Left ventricle myocardium superior (tissue), 1 donor: ENCODE measurements around the gene MACROH2A2. TPM values are rescaled to one million over a fixed set of nuclear protein-coding genes. Genes with fewer than 3 reads are reported as not detected.
"Not testable (repeated sequence)": the region's sequence is repeated elsewhere in the genome, so short reads cannot be mapped to it uniquely, and the experiment has no call there.

Source experiments
- ATAC-seq: fragments of 200-7000 bp; cut with Tn5 transposase; one replicate; pipeline ENCODE4 v1.9.1; 2020; ENCODE audit warnings: mild to moderate bottlenecking, moderate library complexity
- DNase-seq: peaks from one replicate; pipeline ENCODE4 v3.0.0-alpha.2; 2020
- intact Hi-C: fragments of 100-400 bp; cut with micrococcal nuclease; formaldehyde crosslinking; loops from one replicate; pipeline ENCODE4 v1.11.0; 2022
- long read RNA-seq: library from polyadenylated mRNA; unstranded; transcript quantifications from one replicate; pipeline ENCODE4 v2.0.0, GENCODE V29; 2021
- total RNA-seq: library from RNA; stranded (reverse); fragmentation: NEBNext Ultra II Directional; extraction: Animal tissue kit (Norgen Biotek cat#: 25700); gene quantifications from one replicate; pipeline ENCODE4 v1.2.1, GENCODE V29; 2021
- donor health status: DM: no; HTN: yes; CAD: no; lungs with severe emphysema.

The MACROH2A2 gene
- total RNA-seq: 15.2 TPM
- long read RNA-seq, transcript H2AFY2-201 (9 exons, 1,980 nt): major isoform, 33 of 38 reads
- long read RNA-seq, partial matches to known transcripts: 3 of 38 reads
- long read RNA-seq, other reads (novel, unspliced or antisense): 2 of 38 reads

- ATAC-seq (peak; percentile 96), DNase-seq (peak; percentile 71)
- intact Hi-C loops: no loop called here
Measured at GRCh38 chr10:70052462-70053217, at the start of gene MACROH2A2. TSS of gene MACROH2A2 (plus strand) at chr10:70052846. CDS start at chr10:70075659, 22,813 bp downstream.

GRCh38 chr10:70007116-70007820, 45.4 kb upstream of the MACROH2A2 start:
- no peak for ATAC-seq
- intact Hi-C loops: no loop called here

DNA sequence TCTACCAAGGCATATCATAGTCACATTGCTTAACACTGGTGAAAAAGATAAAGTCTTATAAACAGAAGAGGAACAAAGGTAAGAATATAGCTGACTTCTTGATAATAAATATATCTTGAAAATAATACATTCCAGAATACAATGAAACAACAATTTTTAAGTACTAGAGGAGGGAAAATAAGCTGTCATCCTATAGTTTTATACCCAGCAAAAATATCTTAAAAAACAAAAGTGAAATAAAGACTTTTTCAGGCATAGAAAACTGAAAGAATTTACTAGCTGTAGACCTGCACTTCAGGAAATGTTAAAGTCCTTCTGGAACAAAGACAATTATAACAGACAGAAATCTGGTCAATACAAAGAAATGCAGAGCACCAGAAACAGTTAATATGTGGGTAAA, 21.4 kb upstream of the MACROH2A2 start:
- ATAC-seq (no peak), DNase-seq (no peak)
- intact Hi-C loops: no loop called here

More at GRCh38 chr10:70007116-70007820, 45.4 kb upstream of the MACROH2A2 start:
- no peak for DNase-seq

DNA sequence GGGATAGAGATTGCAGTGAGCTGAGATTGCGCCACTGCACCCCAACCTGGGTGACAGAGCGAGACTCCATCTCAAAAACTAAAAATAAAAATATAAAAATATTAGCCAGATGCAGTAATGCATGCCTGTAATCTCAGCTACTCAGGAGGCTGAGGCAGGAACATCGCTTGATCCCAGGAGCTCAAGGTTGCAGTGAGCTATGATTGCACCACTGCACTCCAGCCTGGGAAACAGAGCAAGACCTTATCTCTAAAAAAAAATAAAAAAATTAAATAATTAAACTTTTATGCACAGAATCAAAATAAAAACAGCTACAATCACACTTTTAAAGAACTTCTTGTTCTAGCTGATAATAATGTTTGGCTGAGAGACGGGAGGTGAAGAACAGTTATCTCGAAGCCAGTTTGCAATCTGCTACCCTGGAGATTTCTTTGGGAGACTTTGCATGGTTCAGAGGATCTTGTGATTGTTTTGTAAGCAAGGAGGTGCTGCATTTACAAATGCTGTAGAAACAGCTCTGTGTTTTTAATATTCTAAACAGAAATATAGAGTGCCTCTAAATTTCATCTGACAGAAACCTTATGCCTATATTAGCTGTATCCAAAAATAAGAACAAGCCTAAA, 19.9 kb upstream of the MACROH2A2 start:
- ATAC-seq (no peak), DNase-seq (no peak)
- intact Hi-C loops: no loop called here

DNA sequence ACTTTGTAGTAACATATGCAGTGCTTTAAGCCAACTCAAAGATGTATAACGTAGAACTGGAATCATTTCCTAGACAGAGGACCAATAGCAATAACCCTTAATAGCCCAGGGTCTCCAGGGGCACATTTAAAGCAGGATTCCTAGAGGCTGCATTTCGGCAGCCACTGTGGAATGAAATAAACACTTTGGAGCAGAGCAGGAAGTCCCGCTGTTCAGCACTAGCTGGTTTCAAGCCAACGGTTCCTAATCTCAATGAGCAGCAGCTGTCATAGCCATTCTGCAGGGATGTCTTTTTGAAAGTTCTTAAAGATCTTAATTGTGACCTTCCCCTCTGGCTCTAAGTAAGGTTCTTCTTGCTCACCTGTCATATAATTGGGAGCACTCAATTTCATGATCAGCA, 18.4 kb upstream of the MACROH2A2 start:
- intact Hi-C loops: no loop called here
- DNase-seq (no peak), ATAC-seq (peak; percentile 21)

DNA sequence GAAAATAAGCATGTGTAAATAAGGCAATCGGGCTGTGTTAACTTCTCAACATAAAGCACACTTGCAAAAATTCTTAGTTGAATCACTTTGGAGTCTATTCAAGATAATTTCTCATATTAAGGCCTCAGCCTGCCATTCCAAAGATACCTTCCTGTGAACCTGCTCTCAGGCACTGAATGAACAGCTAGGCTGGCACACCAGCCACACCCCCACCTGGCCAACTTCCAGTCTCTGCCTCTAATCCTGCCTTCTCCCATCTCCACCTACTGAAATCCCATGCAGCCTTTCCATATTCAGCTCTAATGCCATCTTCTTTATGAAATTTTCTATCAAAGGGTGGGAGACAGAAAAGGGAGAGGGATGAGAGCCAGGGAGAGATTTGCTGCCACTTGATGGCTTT, 17.1 kb upstream of the MACROH2A2 start:
- intact Hi-C loops: no loop called here
- no peak for ATAC-seq
- DNase-seq: no peak

- intact Hi-C loops: no loop called here
- DNase-seq: no peak
- no peak for ATAC-seq
Measured at GRCh38 chr10:70038923-70039322, 13.7 kb upstream of the MACROH2A2 start.

- no peak for DNase-seq
- ATAC-seq: no peak
- intact Hi-C loops: no loop called here
Measured at GRCh38 chr10:70041016-70041415, 11.6 kb upstream of the MACROH2A2 start.

- DNase-seq, intact Hi-C loops, ATAC-seq: not testable (repeated sequence)
Measured at GRCh38 chr10:70041739-70042138, 10.9 kb upstream of the MACROH2A2 start.

- ATAC-seq, DNase-seq, intact Hi-C loops: not testable (repeated sequence)
Measured at GRCh38 chr10:70047066-70047465, 5.6 kb upstream of the MACROH2A2 start.

GRCh38 chr10:70048030-70048723, 4.5 kb upstream of the MACROH2A2 start:
- DNase-seq (no peak), ATAC-seq (no peak)
- intact Hi-C loops: no loop called here

- intact Hi-C loops: no loop called here
Measured at GRCh38 chr10:70051848-70052247, 798 bp upstream of the MACROH2A2 start.

GRCh38 chr10:70053218-70053840, 683 bp downstream of the MACROH2A2 start:
- DNase-seq (peak; percentile 52), ATAC-seq (peak; percentile 78)
- intact Hi-C loops: no loop called here

More at GRCh38 chr10:70051848-70052247, 798 bp upstream of the MACROH2A2 start:
- ATAC-seq: no peak
- DNase-seq: no peak

DNA sequence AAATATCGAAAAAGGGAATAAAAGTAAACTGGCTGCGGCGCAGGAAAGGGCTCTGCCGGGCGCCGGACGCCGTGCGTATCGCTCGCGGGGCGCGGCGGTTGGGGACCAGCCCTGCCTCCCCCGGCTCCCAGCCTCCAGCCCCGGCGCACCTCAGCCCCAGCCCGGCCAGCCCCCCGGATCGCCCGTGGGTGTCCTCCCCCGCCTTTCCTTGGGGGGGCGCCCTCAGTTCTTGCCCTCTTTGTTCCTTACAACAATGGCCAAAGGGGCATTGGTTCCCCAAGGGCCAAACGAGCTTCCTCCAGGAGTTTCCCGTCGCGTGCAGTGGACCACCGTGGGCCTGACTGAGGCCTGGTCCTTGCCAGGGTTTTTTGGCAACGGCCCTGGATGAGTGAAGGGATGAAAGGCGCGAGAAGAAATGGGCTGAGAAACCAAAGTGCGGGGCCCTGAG, 1.2 kb downstream of the MACROH2A2 start:
- ATAC-seq (peak; percentile 25), DNase-seq (no peak)
- intact Hi-C loops: no loop called here

DNA sequence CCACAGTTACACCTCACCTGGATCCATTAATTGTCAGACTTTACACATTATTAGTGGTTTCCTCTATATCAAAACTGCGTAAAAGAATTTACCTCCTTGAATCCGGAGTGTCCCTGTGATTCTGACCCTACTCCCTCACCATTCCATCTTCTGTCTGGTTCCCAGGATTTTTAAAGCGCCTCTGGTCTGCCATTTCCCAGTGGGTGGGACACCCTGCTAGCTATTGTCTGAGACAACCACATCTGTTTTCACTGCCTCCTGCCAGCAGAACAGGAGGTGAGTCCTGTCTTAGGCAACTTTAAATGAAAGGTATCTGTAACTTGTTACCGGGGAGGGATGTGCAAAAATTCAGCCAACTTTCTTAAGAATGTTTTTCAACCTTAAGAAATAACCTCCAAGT, 2.3 kb downstream of the MACROH2A2 start:
- no peak for ATAC-seq
- intact Hi-C loops: no loop called here

GRCh38 chr10:70055550-70055949, 2.9 kb downstream of the MACROH2A2 start:
- intact Hi-C loops: no loop called here
- DNase-seq: no peak
- ATAC-seq: no peak

More for the DNA sequence above, 2.3 kb downstream of the MACROH2A2 start:
- DNase-seq: no peak

- no peak for ATAC-seq
- intact Hi-C loops: no loop called here
Measured at GRCh38 chr10:70057306-70057705, 4.7 kb downstream of the MACROH2A2 start.

DNA sequence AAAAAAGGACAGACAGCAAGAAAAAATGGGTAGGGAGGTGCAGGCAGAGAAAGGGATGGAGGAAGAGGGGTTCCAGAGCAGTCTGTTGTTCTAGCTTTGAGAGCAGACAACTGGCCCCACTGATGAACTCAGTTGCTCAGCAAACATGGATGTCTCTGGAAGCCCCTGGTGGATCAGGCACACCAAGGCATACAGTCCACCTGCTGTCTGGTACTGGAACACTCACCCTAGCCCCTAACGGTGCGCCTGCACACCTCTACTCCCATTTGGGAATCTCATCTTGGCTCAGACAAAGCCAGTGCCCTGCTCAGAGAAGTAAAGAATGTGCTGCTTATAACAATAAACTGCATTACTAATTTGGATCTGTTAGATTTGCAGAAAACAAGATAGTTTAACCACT, 7.7 kb downstream of the MACROH2A2 start:
- no peak for DNase-seq
- intact Hi-C loops: no loop called here
- ATAC-seq: no peak

More at GRCh38 chr10:70057306-70057705, 4.7 kb downstream of the MACROH2A2 start:
- no peak for DNase-seq
